KG1 (cell line): ENCODE data around the gene ZNF366.

ENCODE experiments used
- DNase-seq: peaks from one replicate; lab custom pipeline; 2025; lab: John Stamatoyannopoulos, UW

Gene ZNF366

GRCh38 chr5:72489536-72489935, 17.7 kb downstream of the ZNF366 start:
- DNase-seq, result no peak

GRCh38 chr5:72488756-72489155, 18.5 kb downstream of the ZNF366 start:
- no peak for DNase-seq

- no peak for DNase-seq
Measured at GRCh38 chr5:72487177-72487576, 20.0 kb downstream of the ZNF366 start.

- DNase-seq, result no peak
Measured at GRCh38 chr5:72486371-72486770, 20.8 kb downstream of the ZNF366 start.

- DNase-seq, result no peak
Measured at GRCh38 chr5:72485430-72485974, 21.7 kb downstream of the ZNF366 start.

- no peak for DNase-seq
Measured at GRCh38 chr5:72482046-72482445, 25.2 kb downstream of the ZNF366 start.

GRCh38 chr5:72480841-72481240, 26.4 kb downstream of the ZNF366 start:
- no peak for DNase-seq

GRCh38 chr5:72479921-72480320, 27.3 kb downstream of the ZNF366 start:
- no peak for DNase-seq

GRCh38 chr5:72478684-72479083, 28.5 kb downstream of the ZNF366 start:
- DNase-seq, result no peak

- DNase-seq, result no peak
Measured at GRCh38 chr5:72478276-72478675, 28.9 kb downstream of the ZNF366 start.

GRCh38 chr5:72477644-72478043, 29.6 kb downstream of the ZNF366 start:
- no peak for DNase-seq

GRCh38 chr5:72477176-72477575, 30.0 kb downstream of the ZNF366 start:
- DNase-seq, result no peak

- no peak for DNase-seq
Measured at GRCh38 chr5:72476721-72477120, 30.5 kb downstream of the ZNF366 start.

- no peak for DNase-seq
Measured at GRCh38 chr5:72476275-72476674, 30.9 kb downstream of the ZNF366 start.

GRCh38 chr5:72474516-72474915, 32.7 kb downstream of the ZNF366 start:
- DNase-seq, result no peak

- DNase-seq, result no peak
Measured at GRCh38 chr5:72474046-72474500, 33.1 kb downstream of the ZNF366 start.

- no peak for DNase-seq
Measured at GRCh38 chr5:72472666-72473422, 34.4 kb downstream of the ZNF366 start.

- no peak for DNase-seq
Measured at GRCh38 chr5:72472031-72472430, 35.2 kb downstream of the ZNF366 start.

GRCh38 chr5:72470826-72471225, 36.4 kb downstream of the ZNF366 start:
- no peak for DNase-seq

GRCh38 chr5:72468606-72469005, 38.6 kb downstream of the ZNF366 start:
- no peak for DNase-seq

GRCh38 chr5:72468024-72468423, 39.2 kb downstream of the ZNF366 start:
- DNase-seq, result no peak

GRCh38 chr5:72467461-72467860, 39.7 kb downstream of the ZNF366 start:
- DNase-seq, result no peak

- no peak for DNase-seq
Measured at GRCh38 chr5:72465601-72466563, 41.3 kb downstream of the ZNF366 start.
